T follicular helper cell (primary cell): ENCODE data around the gene OPA1.
"Not testable (repeated sequence)": the region's sequence is repeated elsewhere in the genome, so short reads cannot be mapped to it uniquely, and the experiment has no call there.

ENCODE experiments used
- DNase-seq: peaks from one replicate; pipeline ENCODE4 v3.0.0-alpha.2; 2020; ENCODE audit warnings: low read depth

The OPA1 gene

GRCh38 chr3:193589129-193589528 lies 3.9 kb upstream of the OPA1 start:
- DNase-seq = no peak

- DNase-seq = no peak
Observed at GRCh38 chr3:193589616-193590015, 3.4 kb upstream of the OPA1 start.

- no peak for DNase-seq
Observed at GRCh38 chr3:193590088-193590856, 2.7 kb upstream of the OPA1 start.

- DNase-seq = peak; percentile 16
Observed at GRCh38 chr3:193593668-193594030, 641 bp downstream of the OPA1 start.

GRCh38 chr3:193594946-193595689 lies 2.1 kb downstream of the OPA1 start:
- DNase-seq = no peak

- no peak for DNase-seq
Observed at GRCh38 chr3:193595939-193596487, 3.0 kb downstream of the OPA1 start.

- no peak for DNase-seq
Observed at GRCh38 chr3:193598202-193598601, 5.2 kb downstream of the OPA1 start.

GRCh38 chr3:193599393-193599792 lies 6.4 kb downstream of the OPA1 start:
- DNase-seq = no peak

GRCh38 chr3:193605876-193606275 lies 12.9 kb downstream of the OPA1 start:
- peak; percentile 39 for DNase-seq

GRCh38 chr3:193606892-193607291 lies 13.9 kb downstream of the OPA1 start:
- not testable (repeated sequence) for DNase-seq

GRCh38 chr3:193610516-193610915 lies 17.5 kb downstream of the OPA1 start:
- DNase-seq = not testable (repeated sequence)

GRCh38 chr3:193614430-193614829 lies 21.4 kb downstream of the OPA1 start:
- DNase-seq = no peak

- DNase-seq = no peak
Observed at GRCh38 chr3:193617628-193618027, 24.6 kb downstream of the OPA1 start.

GRCh38 chr3:193620057-193620456 lies 27.0 kb downstream of the OPA1 start:
- DNase-seq = no peak

GRCh38 chr3:193620650-193621049 lies 27.6 kb downstream of the OPA1 start:
- no peak for DNase-seq

- DNase-seq = no peak
Observed at GRCh38 chr3:193621127-193621526, 28.1 kb downstream of the OPA1 start.

GRCh38 chr3:193630005-193630404 lies 37.0 kb downstream of the OPA1 start:
- no peak for DNase-seq

- no peak for DNase-seq
Observed at GRCh38 chr3:193637831-193638230, 44.8 kb downstream of the OPA1 start.

GRCh38 chr3:193638833-193639232 lies 45.8 kb downstream of the OPA1 start:
- no peak for DNase-seq

GRCh38 chr3:193640165-193640715 lies 47.2 kb downstream of the OPA1 start:
- no peak for DNase-seq

- no peak for DNase-seq
Observed at GRCh38 chr3:193640728-193641439, 47.9 kb downstream of the OPA1 start.

- no peak for DNase-seq
Observed at GRCh38 chr3:193641440-193641775, 48.4 kb downstream of the OPA1 start.
